ENCODE data around the gene ZFP64. TPM values are rescaled to one million over a fixed set of nuclear protein-coding genes. Genes with fewer than 3 reads are reported as not detected.
"Not testable (repeated sequence)": the region's sequence is repeated elsewhere in the genome, so short reads cannot be mapped to it uniquely, and the experiment has no call there.

Gene ZFP64
- total RNA-seq, 1 donor from 2014 or later = 7.8 TPM

- DNase-seq = no peak
Measured at GRCh38 chr20:52153896-52154295, 37.7 kb downstream of the ZFP64 start.

- DNase-seq = no peak
Measured at GRCh38 chr20:52152921-52153320, 38.7 kb downstream of the ZFP64 start.

- no peak for DNase-seq
Measured at GRCh38 chr20:52152416-52152815, 39.2 kb downstream of the ZFP64 start.

- no peak for DNase-seq
Measured at GRCh38 chr20:52150440-52151258, 40.9 kb downstream of the ZFP64 start.

GRCh38 chr20:52145587-52145986 is 46.0 kb downstream of the ZFP64 start:
- no peak for DNase-seq

GRCh38 chr20:52143277-52143676 is 48.3 kb downstream of the ZFP64 start:
- no peak for DNase-seq

- no peak for DNase-seq
Measured at GRCh38 chr20:52142757-52143156, 48.8 kb downstream of the ZFP64 start.

GRCh38 chr20:52139986-52140385 is 51.6 kb downstream of the ZFP64 start:
- DNase-seq = no peak

GRCh38 chr20:52137850-52138249 is 53.7 kb downstream of the ZFP64 start:
- no peak for DNase-seq

GRCh38 chr20:52133714-52134113 is 57.9 kb downstream of the ZFP64 start:
- DNase-seq = not testable (repeated sequence)

GRCh38 chr20:52132337-52132736 is 59.2 kb downstream of the ZFP64 start:
- DNase-seq = no peak

- no peak for DNase-seq
Measured at GRCh38 chr20:52131048-52131643, 60.4 kb downstream of the ZFP64 start.

- DNase-seq = no peak
Measured at GRCh38 chr20:52130406-52130805, 61.2 kb downstream of the ZFP64 start.

GRCh38 chr20:52129611-52130010 is 62.0 kb downstream of the ZFP64 start:
- DNase-seq = no peak

- DNase-seq = no peak
Measured at GRCh38 chr20:52127309-52127708, 64.3 kb downstream of the ZFP64 start.

GRCh38 chr20:52124821-52125220 is 66.8 kb downstream of the ZFP64 start:
- no peak for DNase-seq

- DNase-seq = no peak
Measured at GRCh38 chr20:52118696-52119095, 72.9 kb downstream of the ZFP64 start.

- DNase-seq = no peak
Measured at GRCh38 chr20:52118016-52118623, 73.5 kb downstream of the ZFP64 start.

GRCh38 chr20:52110456-52110855 is 81.1 kb downstream of the ZFP64 start:
- no peak for DNase-seq

- no peak for DNase-seq
Measured at GRCh38 chr20:52105442-52106422, 85.8 kb downstream of the ZFP64 start.

GRCh38 chr20:52104546-52105441 is 86.8 kb downstream of the ZFP64 start:
- DNase-seq = no peak
